AG20443 (cell line): ENCODE results near the gene EVC2.

ENCODE experiments used
- DNase-seq: peaks from one replicate; pipeline ENCODE4 v3.0.0; 2012; ENCODE audit warnings: low spot score, mixed read lengths

Gene EVC2

DNA sequence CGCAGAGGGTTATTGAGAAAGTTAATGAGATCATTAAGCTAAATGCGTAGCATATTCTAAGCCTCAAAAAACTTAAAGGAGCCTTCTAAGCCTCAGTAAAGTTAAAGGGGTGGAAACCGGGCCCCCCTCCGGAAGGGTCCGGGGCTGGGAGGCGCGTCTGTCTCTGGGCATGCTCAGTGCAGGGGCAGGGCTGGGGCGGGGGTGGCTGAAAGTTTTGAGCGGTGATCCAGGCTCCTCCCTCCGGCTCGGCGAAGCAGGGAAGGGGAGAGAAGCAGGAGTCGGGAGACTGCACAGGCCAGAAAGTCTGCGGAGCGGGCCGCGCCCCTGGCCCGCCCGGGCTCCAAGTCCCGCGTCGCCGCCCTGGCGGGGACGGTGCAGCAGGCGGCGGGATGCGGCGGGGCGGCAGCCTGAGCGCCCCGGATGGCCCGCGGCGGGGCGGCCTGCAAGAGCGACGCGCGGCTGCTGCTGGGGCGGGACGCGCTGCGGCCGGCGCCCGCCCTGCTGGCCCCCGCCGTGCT, 2.7 kb upstream of the EVC2 start, which contains the start of gene EVC:
Gene EVC (plus strand): TSS at position 241 of the 518 bp plus-strand sequence. CDS start 180 bp downstream, at position 421.
- peak; percentile 96 for DNase-seq

DNA sequence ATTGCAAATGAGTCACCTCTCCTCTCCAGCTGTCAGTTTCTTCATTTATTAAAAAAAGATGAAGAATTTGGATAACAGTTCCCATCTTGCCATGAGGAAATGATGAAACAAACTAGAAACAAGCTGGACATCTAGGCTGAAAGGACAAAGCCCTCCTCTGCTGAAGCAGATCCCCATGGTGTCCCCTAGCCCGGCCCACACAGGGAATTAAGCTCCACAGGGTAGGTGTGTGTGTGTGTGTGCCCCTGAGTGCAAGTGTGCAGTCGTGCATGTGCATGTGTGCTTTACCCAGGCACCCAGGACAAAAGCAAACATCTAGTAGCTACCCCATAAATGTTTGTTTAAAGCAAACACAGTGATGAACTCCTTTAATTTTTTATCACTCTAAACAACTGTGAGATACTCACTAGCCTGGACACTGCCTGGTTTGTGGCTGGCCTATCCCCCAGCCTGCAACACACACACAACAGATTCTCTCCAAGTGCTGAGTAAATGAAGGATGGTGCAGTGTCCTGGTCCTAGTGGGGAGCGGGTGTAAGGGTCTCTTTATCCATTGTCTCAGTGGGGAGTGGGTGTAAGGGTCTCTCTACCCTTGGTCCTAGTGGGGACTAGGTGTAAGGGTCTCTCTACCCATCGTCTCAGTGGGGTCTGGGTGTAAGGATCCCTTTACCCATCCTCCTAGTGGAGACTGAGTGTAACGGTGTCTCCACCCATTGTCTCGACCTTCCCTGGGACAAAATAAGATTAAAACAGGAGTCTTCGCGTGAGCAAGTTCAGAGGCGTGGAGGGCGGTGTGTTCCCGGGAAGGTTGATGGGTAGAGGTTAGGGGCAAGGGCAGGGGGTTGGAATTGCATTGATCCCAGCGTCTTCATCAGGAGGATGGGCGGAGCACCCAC, 2.0 kb upstream of the EVC2 start:
- peak; percentile 51 for DNase-seq

DNA sequence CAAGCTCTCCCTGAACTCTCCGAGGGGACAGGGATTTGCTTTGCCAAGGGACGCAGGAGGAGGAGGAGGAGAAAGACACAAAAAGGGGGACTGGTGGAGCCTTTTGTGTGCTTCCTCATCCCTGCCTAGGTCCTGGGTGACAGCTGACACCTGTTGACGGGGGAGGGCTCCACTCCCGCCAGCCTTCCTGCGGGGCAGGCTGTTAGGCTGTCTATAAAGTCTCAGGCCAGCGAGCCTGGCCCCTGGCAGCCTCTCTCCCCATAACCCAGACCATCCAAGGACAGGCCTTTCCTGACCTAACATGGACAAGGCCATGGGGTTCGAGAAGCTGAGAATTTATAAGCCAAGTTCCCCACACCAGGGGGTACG, 832 bp upstream of the EVC2 start:
- no peak for DNase-seq

DNA sequence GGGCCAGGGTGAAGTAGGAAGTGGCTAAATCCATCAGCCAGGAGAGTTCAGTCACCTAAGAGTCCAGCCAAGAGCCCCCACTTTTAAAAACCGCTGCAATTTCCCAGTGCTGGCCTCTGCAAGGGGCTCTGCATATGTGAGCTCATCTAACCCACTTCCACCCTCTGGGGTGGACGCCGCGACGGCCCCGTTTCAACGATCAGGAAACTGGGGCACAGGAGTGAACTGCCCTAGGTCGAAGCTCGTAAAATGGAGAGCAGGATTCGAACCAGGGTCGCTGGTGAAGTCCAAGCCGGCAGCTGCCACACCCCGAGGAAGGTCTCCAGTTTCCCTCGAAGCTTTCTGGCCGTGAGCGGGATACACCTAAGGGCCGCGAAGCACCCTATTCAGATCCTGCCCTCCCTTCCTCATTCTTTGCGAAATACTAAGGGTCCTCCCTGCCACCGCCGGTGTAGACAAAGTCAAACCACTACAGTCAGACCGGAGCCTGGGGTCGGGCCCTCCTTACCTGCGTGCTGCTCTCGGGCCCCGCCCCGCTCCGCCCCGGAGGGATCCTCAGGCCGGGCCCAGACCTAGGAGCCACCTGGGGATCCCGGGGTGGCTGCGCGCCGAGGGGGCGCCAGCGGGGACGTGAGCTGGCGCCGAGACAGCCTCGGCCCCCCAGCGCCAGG, 446 bp downstream of the EVC2 start:
- peak; percentile 27 for DNase-seq

DNA sequence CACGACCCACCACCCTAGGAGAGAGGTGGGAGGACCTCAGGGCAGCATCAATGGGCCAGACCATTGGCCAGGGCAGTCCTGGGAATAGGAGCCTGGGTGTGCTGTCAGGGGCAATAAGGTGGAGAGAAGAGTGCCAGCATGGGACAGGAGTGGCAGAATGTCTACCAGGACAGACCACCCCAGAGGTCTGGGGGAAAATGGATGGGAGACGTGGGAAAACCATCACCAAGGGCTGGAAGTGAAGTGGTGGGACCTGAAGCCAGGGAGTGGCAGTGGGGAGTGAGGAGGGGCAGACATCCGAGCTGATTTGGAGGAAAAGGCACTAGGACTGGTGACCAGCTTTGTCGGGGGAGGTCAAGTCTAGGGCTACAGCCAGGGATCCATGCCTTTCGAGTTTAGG, 993 bp downstream of the EVC2 start:
- no peak for DNase-seq

GRCh38 chr4:5706486-5707290, 1.7 kb downstream of the EVC2 start:
- no peak for DNase-seq

DNA sequence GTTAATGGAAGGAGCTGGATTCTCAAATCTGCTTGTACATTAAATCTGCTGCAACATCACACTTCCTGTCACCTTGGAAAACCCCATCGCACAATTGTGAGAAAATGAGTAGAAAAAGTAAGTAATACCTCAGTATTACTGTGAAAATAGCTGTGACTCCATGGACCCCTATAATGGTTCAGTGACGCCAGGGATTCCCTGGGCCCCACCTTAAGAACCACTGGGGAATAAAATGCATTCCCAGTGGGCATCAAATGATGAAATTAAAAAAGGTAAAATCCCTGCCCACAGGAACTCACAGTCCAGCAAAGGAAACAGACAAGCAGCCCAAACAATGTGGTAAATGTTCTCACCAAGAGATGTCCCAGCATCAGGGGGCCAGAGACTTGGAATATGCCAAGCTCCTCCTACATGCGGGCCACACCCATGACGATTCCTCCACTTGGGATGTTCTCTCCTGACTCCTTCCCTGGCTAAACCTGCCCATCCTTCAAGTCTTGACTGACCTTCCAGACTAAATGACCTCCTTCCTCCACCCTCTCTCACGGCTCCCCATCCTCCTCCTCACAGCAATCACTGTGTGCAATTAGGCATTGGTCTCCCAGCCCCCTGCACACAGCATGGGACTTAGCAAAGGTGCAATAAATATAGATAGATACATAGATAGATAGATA, 2.6 kb downstream of the EVC2 start:
- DNase-seq: no peak

GRCh38 chr4:5704276-5704675, 4.1 kb downstream of the EVC2 start:
- no peak for DNase-seq

DNA sequence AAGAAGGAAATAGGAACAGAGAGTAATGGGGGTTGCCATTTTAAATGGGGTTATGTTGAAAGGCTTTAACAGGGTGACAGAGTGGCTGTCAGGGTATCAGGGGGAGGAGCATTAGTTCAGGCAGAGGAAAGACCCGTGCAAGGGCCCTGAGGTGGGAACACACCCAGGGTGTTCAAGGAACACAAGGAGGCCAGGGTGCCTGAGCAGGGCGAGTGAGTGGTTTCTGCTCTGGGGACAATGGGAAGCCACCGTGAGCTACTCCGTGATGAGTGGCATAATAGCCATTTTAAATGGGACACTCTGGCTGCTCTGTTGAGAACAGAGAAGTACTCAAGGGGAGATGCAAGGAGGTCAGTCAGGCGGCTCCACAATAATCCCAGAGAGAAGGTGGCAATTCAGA, 4.5 kb downstream of the EVC2 start:
- DNase-seq: no peak

DNA sequence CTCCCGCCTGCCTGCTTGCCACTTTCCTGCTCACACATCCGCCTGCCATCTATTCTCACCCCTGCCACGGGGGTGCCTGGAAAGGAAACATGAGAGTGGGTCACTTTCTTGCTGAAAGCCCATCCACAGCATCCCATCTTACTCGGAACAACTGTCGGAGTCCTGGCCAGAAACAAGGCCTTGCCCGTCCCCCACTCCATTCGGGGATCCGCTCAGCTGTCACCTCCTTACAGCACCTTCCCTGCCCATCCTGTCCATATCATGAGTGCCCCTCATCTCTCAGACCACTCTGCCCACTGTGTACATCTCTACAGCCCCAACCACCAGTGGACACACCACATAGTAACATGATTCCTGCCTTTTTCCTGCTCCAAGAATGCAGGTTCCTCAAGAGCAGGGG, 6.4 kb downstream of the EVC2 start:
- DNase-seq: no peak

DNA sequence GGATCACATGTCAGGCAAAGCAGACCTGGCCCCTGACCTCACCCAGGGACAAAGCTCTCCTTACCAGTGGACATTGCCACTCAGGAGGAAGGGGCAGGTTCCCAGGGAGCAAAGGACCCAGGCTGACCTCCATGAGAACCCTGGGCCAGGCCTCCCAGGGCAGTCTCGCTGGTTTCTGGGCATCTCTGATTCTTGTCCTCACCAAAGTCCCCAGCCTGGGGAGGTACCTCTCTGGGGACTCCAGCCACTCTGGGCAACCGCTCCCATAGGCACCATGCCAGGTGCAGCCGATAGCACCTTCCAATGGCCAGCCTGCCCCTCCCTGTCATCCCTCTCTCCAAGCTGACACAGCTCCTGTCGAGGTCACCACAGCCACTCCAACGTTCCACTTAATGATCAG, 7.9 kb downstream of the EVC2 start:
- no peak for DNase-seq

DNA sequence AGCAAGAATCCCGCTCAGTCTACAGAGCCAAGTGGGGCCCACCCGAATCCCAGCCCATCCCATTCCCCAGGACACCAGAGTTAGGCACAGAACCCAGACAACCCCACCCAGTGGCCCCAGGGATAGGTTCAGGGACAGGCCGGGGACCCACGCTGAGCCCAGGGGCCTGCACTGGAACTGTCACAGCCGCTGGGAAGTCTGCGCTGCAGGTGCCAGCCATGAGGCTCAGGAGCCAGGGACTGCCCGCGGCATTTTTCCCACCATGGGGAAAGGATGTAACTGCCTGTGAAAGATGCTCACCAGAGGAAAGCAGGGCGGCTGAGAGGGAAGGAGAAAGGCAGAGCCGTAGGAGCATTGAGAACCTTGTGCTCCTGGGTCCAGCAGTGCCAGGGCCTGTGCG, 12.0 kb downstream of the EVC2 start:
- no peak for DNase-seq

- DNase-seq: no peak
These were observed 14.5 kb downstream of the EVC2 start for GRCh38 chr4:5693871-5694270.

DNA sequence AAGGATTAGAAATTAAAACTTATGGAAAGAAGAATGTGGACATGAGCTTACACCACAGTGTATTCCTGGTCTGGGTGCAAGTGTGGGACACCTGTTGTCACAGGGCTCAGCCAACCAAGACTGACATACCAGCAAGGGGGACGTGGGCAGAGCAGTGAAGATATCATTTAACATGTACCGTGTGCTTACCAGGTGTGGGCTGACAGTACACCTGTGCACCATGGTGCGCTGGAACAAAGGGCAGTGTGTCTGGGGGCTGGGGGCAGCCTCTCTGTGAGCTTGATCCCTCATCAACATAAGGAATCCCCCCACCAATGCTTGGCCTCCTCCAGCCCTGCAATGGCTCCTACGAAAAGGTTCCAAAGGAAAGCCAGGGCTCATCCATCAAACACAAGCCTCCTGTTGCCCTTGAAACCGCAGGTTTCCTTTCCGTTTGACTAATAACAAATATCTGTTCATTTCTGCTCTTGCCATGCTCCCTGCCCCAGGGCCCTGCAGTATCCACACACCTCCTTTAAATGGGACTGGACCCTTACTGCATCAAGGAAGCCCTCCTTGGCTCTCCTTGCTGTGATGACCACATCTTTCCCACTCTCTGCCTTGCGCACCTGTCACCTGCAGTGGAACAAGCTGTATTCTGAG, 16.7 kb downstream of the EVC2 start:
- no peak for DNase-seq

GRCh38 chr4:5689065-5689464, 19.3 kb downstream of the EVC2 start:
- DNase-seq: no peak

GRCh38 chr4:5686338-5686737, 22.0 kb downstream of the EVC2 start:
- no peak for DNase-seq

DNA sequence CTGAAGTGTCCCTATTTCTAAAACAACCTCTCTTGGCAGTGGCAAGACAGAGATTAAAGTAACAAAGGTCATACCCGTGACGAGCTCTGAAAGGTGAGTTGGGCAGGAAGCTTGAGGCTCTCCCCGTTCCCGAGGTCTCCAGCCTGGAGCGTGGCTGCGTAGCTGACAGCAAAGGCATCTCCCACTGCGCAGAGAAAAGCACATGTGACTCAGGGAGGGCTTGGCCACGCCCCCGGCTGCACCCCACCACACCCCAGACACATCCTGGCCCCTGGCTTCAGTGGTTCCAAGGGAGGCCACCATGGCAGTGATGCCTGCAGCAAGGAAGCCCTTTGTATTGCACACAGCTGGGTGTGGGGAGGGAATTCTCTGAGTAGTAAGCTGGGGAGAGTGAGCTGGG, 23.1 kb downstream of the EVC2 start:
- DNase-seq: no peak

GRCh38 chr4:5683566-5683965, 24.8 kb downstream of the EVC2 start:
- DNase-seq: no peak

GRCh38 chr4:5678977-5679376, 29.4 kb downstream of the EVC2 start:
- DNase-seq: no peak

DNA sequence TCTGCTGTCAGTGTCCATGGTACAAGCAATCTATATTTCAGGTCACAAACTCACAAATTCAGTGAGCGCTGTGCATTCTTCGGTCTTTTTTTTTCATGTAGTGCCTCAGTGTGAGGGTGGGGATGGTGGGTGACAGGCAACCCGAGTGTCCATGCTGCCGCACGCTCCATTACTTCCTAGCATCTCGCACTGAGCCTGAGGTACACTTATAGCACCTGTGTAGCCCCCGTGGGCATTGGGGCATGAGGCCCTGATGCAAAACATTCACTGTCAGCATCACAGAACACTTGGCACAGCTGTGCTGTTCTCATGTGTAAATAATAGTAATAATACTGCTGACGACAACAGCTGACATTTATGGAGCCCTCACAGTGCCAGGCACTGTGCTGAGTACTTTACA, 31.6 kb downstream of the EVC2 start:
- no peak for DNase-seq

- DNase-seq: no peak
These were observed 41.6 kb downstream of the EVC2 start for GRCh38 chr4:5666741-5667140.
